OCI-LY7 (cell line): Measurements from ENCODE around the gene DHX29. TPM values are rescaled to one million over a fixed set of nuclear protein-coding genes. Genes with fewer than 3 reads are reported as not detected.
"Not testable (repeated sequence)": the region's sequence is repeated elsewhere in the genome, so short reads cannot be mapped to it uniquely, and the experiment has no call there.

Source experiments
- BruUV-seq: library from RNA; stranded (reverse); fragments of 400-500 nt; replicated peaks from 2 replicates; lab custom pipeline; 2021; lab: Mats Ljungman, UMichigan
- CTCF ChIA-PET: fragments of 300-600 bp; sonication (Branson Sonifier 250); formaldehyde crosslinking; loops from one replicate; lab custom pipeline; 2022; ENCODE audit warnings: antibody characterized with exemption; ENCODE audit not compliant: unreplicated experiment; lab: Charles Lee
- POLR2A ChIA-PET: fragments of 300-600 bp; sonication (Branson Sonifier 250); formaldehyde crosslinking; loops from one replicate; lab custom pipeline; 2022; ENCODE audit warnings: antibody characterized with exemption; lab: Charles Lee
- DNase-seq: peaks from one replicate; pipeline ENCODE4 v3.0.0-alpha.2; 2015; ENCODE audit warnings: low spot score
- H2AFZ ChIP-seq: fragments of 200-600 bp; sonication (generic), shearing (Covaris generic); 2 replicates; pipeline ENCODE4 v1.6.1; 2014; ENCODE audit warnings: mild to moderate bottlenecking, antibody characterized with exemption, low read length, moderate library complexity
- H3K27ac ChIP-seq: fragments of 200-600 bp; sonication (generic); 2 replicates; pipeline ENCODE4 v1.5.1; 2014; ENCODE audit warnings: mixed run types, low read depth, mild to moderate bottlenecking, moderate library complexity, low read length, inconsistent platforms; ENCODE audit not compliant: poor library complexity, severe bottlenecking
- H3K36me3 ChIP-seq: fragments of 200-600 bp; sonication (generic); 2 replicates; pipeline ENCODE4 v1.6.1; 2014; ENCODE audit warnings: mild to moderate bottlenecking, antibody characterized with exemption, low read length, moderate library complexity, mixed read lengths; ENCODE audit not compliant: insufficient read depth
- H3K4me1 ChIP-seq: fragments of 200-600 bp; sonication (generic); 2 replicates; pipeline ENCODE4 v1.5.1; 2014; ENCODE audit warnings: mild to moderate bottlenecking, low read length; ENCODE audit not compliant: insufficient read depth, poor library complexity, severe bottlenecking
- H3K4me2 ChIP-seq: fragments of 200-600 bp; sonication (generic); 2 replicates; pipeline ENCODE4 v1.6.1; 2014; ENCODE audit warnings: mild to moderate bottlenecking, low read length
- H3K4me3 ChIP-seq: fragments of 200-600 bp; sonication (generic); 2 replicates; pipeline ENCODE4 v1.5.1; 2014; ENCODE audit warnings: mild to moderate bottlenecking, low read depth, low read length; ENCODE audit not compliant: poor library complexity, severe bottlenecking
- H3K79me2 ChIP-seq: fragments of 200-600 bp; sonication (generic); 2 replicates; pipeline ENCODE4 v1.6.1; 2016; ENCODE audit warnings: low read depth, mild to moderate bottlenecking, low read length, moderate library complexity, mixed read lengths; ENCODE audit not compliant: insufficient read depth
- H3K9me2 ChIP-seq: fragments of 200-600 bp; sonication (generic); 2 replicates; pipeline ENCODE4 v1.6.1; 2016; ENCODE audit warnings: mild to moderate bottlenecking, low read length, mixed read lengths; ENCODE audit not compliant: insufficient read depth
- H3K9me3 ChIP-seq: fragments of 200-600 bp; sonication (generic); 2 replicates; pipeline ENCODE4 v1.6.1; 2014; ENCODE audit warnings: mild to moderate bottlenecking, mixed run types, low read length, mixed read lengths
- H4K20me1 ChIP-seq: fragments of 200-600 bp; sonication (generic); 2 replicates; pipeline ENCODE4 v1.6.1; 2014; ENCODE audit warnings: mild to moderate bottlenecking, antibody characterized with exemption, low read length, moderate library complexity, mixed read lengths; ENCODE audit not compliant: insufficient read depth
- CTCF ChIP-seq: fragments of 200-600 bp; sonication (generic); conservative IDR thresholded peaks from 2 replicates; pipeline ENCODE4 v1.5.1; 2014; ENCODE audit warnings: mild to moderate bottlenecking, antibody characterized with exemption, low read length, moderate library complexity, mixed read lengths
- EZH2phosphoT487 ChIP-seq: fragments of 200-600 bp; sonication (generic); IDR thresholded peaks from 2 replicates; pipeline ENCODE4 v1.6.1; 2018; ENCODE audit warnings: low read depth, borderline replicate concordance, mild to moderate bottlenecking, mixed run types, antibody characterized with exemption, low read length, moderate library complexity, mixed read lengths
- intact Hi-C: fragments of 100-400 bp; cut with micrococcal nuclease; formaldehyde crosslinking; loops from one replicate; pipeline ENCODE4 v1.10.0; 2022; ENCODE audit not compliant: unreplicated experiment
- total RNA-seq, 2 experiments: library from RNA; depleted of rRNA in 1 of 2; stranded (reverse); fragments of >200 nt in 1 of 2; shearing (Covaris generic) in 1 of 2; gene quantifications; 2 replicates each; pipeline ENCODE4 v1.2.3, GENCODE V29; 2014 to 2022

Gene DHX29
- total RNA-seq, 2 experiments from 2014 or later = 12.7 to 19.9 TPM

- TF ChIP-seq EZH2phosphoT487 (no peak), CTCF (no peak)
- Histone ChIP-seq H3K4me1 (no peaks in the 10 kb centered on the region), H4K20me1 (peaks cover 8% of the 10 kb centered on the region; the same call in 1 of the 2 replicates), H3K4me3 (no peak overlapping the region), H3K4me2 (no peak overlapping the region), H2AFZ (no peak overlapping the region), H3K9me2 (no peaks in the 10 kb centered on the region), H3K79me2 (peaks cover 97% of the 10 kb centered on the region), H3K27ac (no peak overlapping the region), H3K36me3 (peaks cover 71% of the 10 kb centered on the region), H3K9me3 (peaks cover 21% of the 10 kb centered on the region; the same call in 1 of the 2 replicates)
- ChIA-PET CTCF (no interaction called here), POLR2A (interaction anchor here (0.5 to 1.0 kb wide), 2 partner anchors 10 to 144 kb away, joined by 3 to 4 read pairs; no protein-coding TSS in a partner anchor)
- DNase-seq = no peak
- intact Hi-C loops = loop anchor here (10.0 kb wide), 1 partner anchor 214 kb away; the partner anchor contains the start of gene PLPP1
- BruUV-seq = no TSS peak
Measured at GRCh38 chr5:55320571-55320970, 13.1 kb upstream of the DHX29 start.

- DNase-seq = no peak
- Histone ChIP-seq H3K9me2 (no peaks in the 10 kb centered on the region), H4K20me1 (peaks cover 8% of the 10 kb centered on the region; the same call in 1 of the 2 replicates), H3K4me3 (no peak overlapping the region), H3K27ac (no peak overlapping the region), H3K4me2 (no peak overlapping the region), H3K36me3 (peaks cover 71% of the 10 kb centered on the region), H3K9me3 (peaks cover 23% of the 10 kb centered on the region; the same call in 1 of the 2 replicates), H2AFZ (no peak overlapping the region), H3K79me2 (peaks cover 97% of the 10 kb centered on the region), H3K4me1 (no peaks in the 10 kb centered on the region)
- TF ChIP-seq CTCF (no peak), EZH2phosphoT487 (no peak)
- no TSS peak for BruUV-seq
- ChIA-PET POLR2A (interaction anchor here (0.5 to 0.7 kb wide), 3 partner anchors 13 to 672 kb away, joined by 3 read pairs; partner anchors contain the start of gene DHX29), CTCF (no interaction called here)
- intact Hi-C loops = no loop called here
Measured at GRCh38 chr5:55319491-55319890, 12.0 kb upstream of the DHX29 start.

- H3K27ac ChIP-seq, H2AFZ ChIP-seq, CTCF ChIA-PET, H3K4me3 ChIP-seq, H3K9me2 ChIP-seq, BruUV-seq, H3K4me2 ChIP-seq, H3K4me1 ChIP-seq, DNase-seq, H4K20me1 ChIP-seq, intact Hi-C loops: not testable (repeated sequence)
- Histone ChIP-seq H3K79me2 (peaks cover 100% of the 10 kb centered on the region), H3K36me3 (peaks cover 73% of the 10 kb centered on the region), H3K9me3 (peaks cover 23% of the 10 kb centered on the region; the same call in 1 of the 2 replicates)
- POLR2A ChIA-PET = interaction anchor here (1.5 to 3.2 kb wide), 2 partner anchors 12 to 371 kb away, joined by 3 to 15 read pairs; partner anchors contain the start of genes DHX29 and MTREX
Measured at GRCh38 chr5:55318237-55318636, 10.7 kb upstream of the DHX29 start.
